HepG2 (cell line): ENCODE results near the gene SLC22A31. TPM values are rescaled to one million over a fixed set of nuclear protein-coding genes. Genes with fewer than 3 reads are reported as not detected.

Experiments
- ATAC-seq: fragments of 200-7000 bp; cut with Tn5 transposase; 3 replicates; pipeline ENCODE4 v1.9.1; 2020; ENCODE audit warnings: mild to moderate bottlenecking, moderate library complexity
- BruUV-seq: library from RNA; stranded (reverse); fragments of 400-500 nt; replicated peaks from 2 replicates; lab custom pipeline; 2021; lab: Mats Ljungman, UMichigan
- CTCF ChIA-PET: fragments of 300-600 bp; formaldehyde crosslinking; extraction: SDS; loops from one replicate; lab custom pipeline; 2021; ENCODE audit warnings: low total read pairs, inconsistent platforms, low intra/inter-chr PET ratio; lab: Yijun Ruan, JAX
- POLR2A ChIA-PET: fragments of 350-600 bp; sonication (Branson Sonifier 250); formaldehyde crosslinking; loops from one replicate; lab custom pipeline; 2020; ENCODE audit warnings: antibody characterized with exemption, inconsistent platforms; lab: Yijun Ruan, JAX
- DNase-seq: peaks from one replicate; pipeline ENCODE4 v3.0.0-alpha.2; 2015; ENCODE audit warnings: low spot score
- FAIRE-seq: peaks from 3 replicates; lab custom pipeline; 2011; peaks lifted over from hg19 to GRCh38; lab: Jason Lieb, UNC
- H2AFZ ChIP-seq: one replicate; pipeline ENCODE4 v1.6.1; 2011; ENCODE audit warnings: low read length, inconsistent platforms
- H3K27ac ChIP-seq: fragments of 300-600 bp; 3 replicates; pipeline ENCODE4 v1.8.0; 2011; ENCODE audit warnings: mixed run types, mild to moderate bottlenecking, mixed read lengths, low read length, inconsistent platforms; ENCODE audit not compliant: insufficient read depth; ENCODE audit errors: extremely low read length
- H3K27me3 ChIP-seq, 2 experiments: fragments of 200-600 bp in 1 of 2; 2 replicates in 1 of 2; 3 replicates in 1 of 2; pipeline versions ENCODE4 v1.6.0 to v1.8.0; 2011; ENCODE audit warnings: low read length in 2 of 2, mild to moderate bottlenecking in 2 of 2, moderate library complexity in 2 of 2, inconsistent platforms in 1 of 2; ENCODE audit not compliant: insufficient read depth in 2 of 2, control insufficient read depth in 1 of 2
- H3K36me3 ChIP-seq, 2 experiments: fragments of 200-600 bp in 1 of 2; replicated peaks in 1 of 2; 2 replicates in 1 of 2; 3 replicates in 1 of 2; pipeline versions ENCODE4 v1.5.1 to v1.8.0; 2011; ENCODE audit warnings: low read length in 2 of 2, inconsistent platforms in 1 of 2; ENCODE audit not compliant: insufficient read depth in 2 of 2, control insufficient read depth in 1 of 2
- H3K4me1 ChIP-seq: 2 replicates; pipeline ENCODE4 v1.5.1; 2012; ENCODE audit warnings: low read length, inconsistent platforms; ENCODE audit not compliant: insufficient read depth
- H3K4me2 ChIP-seq: 2 replicates; pipeline ENCODE4 v1.6.0; 2011; ENCODE audit warnings: low read depth, low read length, inconsistent platforms
- H3K4me3 ChIP-seq, 3 experiments: fragments of 200-600 bp in 1 of 3; sonication (generic), shearing (Covaris generic) in 1 of 3; replicated peaks in 1 of 3; 2 replicates each; pipeline ENCODE4 v1.5.1; 2011 to 2016; ENCODE audit warnings: low read length in 3 of 3, inconsistent platforms in 2 of 3, low read depth in 2 of 3, mild to moderate bottlenecking in 2 of 3, control low read depth in 1 of 3, mixed read lengths in 1 of 3; ENCODE audit not compliant: insufficient read depth in 1 of 3
- H3K79me2 ChIP-seq: one replicate; pipeline ENCODE4 v1.6.1; 2011; ENCODE audit warnings: low read length, inconsistent platforms; ENCODE audit not compliant: insufficient read depth
- H3K9ac ChIP-seq: 2 replicates; pipeline ENCODE4 v1.6.0; 2011; ENCODE audit warnings: mild to moderate bottlenecking, low read depth, low read length, inconsistent platforms; ENCODE audit not compliant: insufficient read depth
- H3K9me3 ChIP-seq: 2 replicates; pipeline ENCODE4 v1.5.1; 2012; ENCODE audit warnings: mild to moderate bottlenecking, low read length
- H4K20me1 ChIP-seq: 2 replicates; pipeline ENCODE4 v1.6.0; 2011; ENCODE audit warnings: inconsistent platforms, mild to moderate bottlenecking, low read length, moderate library complexity; ENCODE audit not compliant: insufficient read depth
- AGO2 ChIP-seq: fragments of 200-400 bp; formaldehyde crosslinking; optimal IDR thresholded peaks from 2 replicates; pipeline ENCODE3; 2017; ENCODE audit warnings: mild to moderate bottlenecking, low read depth, low read length, moderate library complexity
- HNRNPL ChIP-seq: fragments of 200-400 bp; formaldehyde crosslinking; IDR thresholded peaks from 2 replicates; pipeline ENCODE4 v1.6.1; 2017; ENCODE audit warnings: mild to moderate bottlenecking, low read depth, low read length
- NR2F2 ChIP-seq: IDR thresholded peaks from 2 replicates; pipeline ENCODE4 v1.6.1; 2012; ENCODE audit warnings: low read depth, inconsistent platforms, borderline replicate concordance
- SP1 ChIP-seq, 2 experiments: fragments of 450-650 bp in 1 of 2; sonication (generic) in 1 of 2; formaldehyde crosslinking in 1 of 2; IDR thresholded peaks; 2 replicates each; pipeline versions ENCODE4 v1.4.0 to v1.6.1; 2016 to 2020; ENCODE audit warnings: missing genetic modification reagents in 1 of 2
- ZC3H13 ChIP-seq: sonication (generic); formaldehyde crosslinking; IDR thresholded peaks from 2 replicates; pipeline ENCODE4 v1.8.1; 2023; ENCODE audit warnings: mild to moderate bottlenecking, missing genetic modification reagents, moderate library complexity
- ZNF18 ChIP-seq: sonication (generic); formaldehyde crosslinking; IDR thresholded peaks from 2 replicates; pipeline ENCODE4 v1.8.0; 2022; ENCODE audit warnings: mild to moderate bottlenecking, missing genetic modification reagents; ENCODE audit not compliant: insufficient replicate concordance
- ZNF232 ChIP-seq: sonication (generic); formaldehyde crosslinking; IDR thresholded peaks from 2 replicates; pipeline ENCODE4 v1.4.0; 2020; ENCODE audit warnings: missing genetic modification reagents, borderline replicate concordance
- ZNF766 ChIP-seq: sonication (generic); formaldehyde crosslinking; IDR thresholded peaks from 2 replicates; pipeline ENCODE4 v1.5.0; 2020; ENCODE audit warnings: missing genetic modification reagents, borderline replicate concordance
- WGBS: methylation state at CpG from one replicate; pipeline ENCODE4 v1.1.6; 2017; ENCODE audit warnings: low lambda C conversion rate; 5-methylcytosine and 5-hydroxymethylcytosine counted together
- in situ Hi-C: cut with HindIII; loops from 2 replicates; pipeline ENCODE4 v1.10.0; 2017; ENCODE audit warnings: low pct_unique_long_range_greater_than_20kb; ENCODE audit not compliant: extremely low pct_ligation_motif_present
- intact Hi-C: fragments of 100-400 bp; cut with micrococcal nuclease; formaldehyde crosslinking; loops from one replicate; pipeline ENCODE4 v1.10.0; 2022; ENCODE audit not compliant: unreplicated experiment
- polyA plus RNA-seq, 8 experiments: library from polyadenylated mRNA; depleted of rRNA in 3 of 8; stranded (reverse) in 7 of 8; unstranded in 1 of 8; fragments of >200 nt; fragmentation: Illumina TruSeq in 4 of 8; extraction: Trizol in 4 of 8; gene quantifications; 2 replicates each; pipeline versions ENCODE4 v1.2.1 to v1.2.3, GENCODE V29; 2011 to 2016; ENCODE audit warnings: low read depth in 4 of 8, missing spikeins in 1 of 8, mixed read lengths in 1 of 8; ENCODE audit not compliant: insufficient read depth in 1 of 8
- total RNA-seq, 5 experiments: library from RNA; depleted of rRNA; stranded (reverse); fragments of >200 nt; fragmentation: Illumina TruSeq; extraction: Trizol; gene quantifications; 2 replicates each; pipeline ENCODE4 v1.2.3, GENCODE V29; 2016; ENCODE audit warnings: low read depth in 1 of 5

Gene SLC22A31
- total and polyA plus RNA-seq, 2 of the 13 experiments (the other 11 are each of a cell fraction or from before 2014, with no cell fraction given), result 67.3 to 83.3 TPM

- in situ Hi-C loops, result no loop called here
Observed at GRCh38 chr16:89244754-89245153, 44.4 kb upstream of the SLC22A31 start.

More at GRCh38 chr16:89244754-89245153, 44.4 kb upstream of the SLC22A31 start:
- no peaks in the 10 kb centered on the region for H3K36me3 ChIP-seq
- no peak overlapping the region for H3K4me3 ChIP-seq
- H2AFZ ChIP-seq, result no peak overlapping the region
- no peaks in the 10 kb centered on the region; a peak in 1 of 5 replicates for H3K27me3 ChIP-seq
- intact Hi-C loops, result loop anchor here (5.0 kb wide), 1 partner anchor 263 kb away; the partner anchor contains the start of gene SPG7
- no TSS peak for BruUV-seq
- no peaks in the 10 kb centered on the region for H4K20me1 ChIP-seq
- no peaks in the 10 kb centered on the region for H3K9me3 ChIP-seq
- WGBS, result 62% methylated on average over 12 of the region's 12 CpGs
- no peak overlapping the region for H3K9ac ChIP-seq
- FAIRE-seq (no peak), ATAC-seq (no peak), DNase-seq (no peak)
- peaks cover 8% of the 10 kb centered on the region for H3K79me2 ChIP-seq
- H3K27ac ChIP-seq, result no peak overlapping the region
- ChIA-PET CTCF (no interaction called here), POLR2A (interaction anchor here (6.6 kb wide), 1 partner anchor 16 kb away, joined by 78 read pairs; no protein-coding TSS in a partner anchor)
- 0 out of 2 replicates have a peak, but pooled peaks have one; percentile 27 for TF ChIP-seq HNRNPL
- 0 out of 2 replicates have a peak, but pooled peaks have one; percentile 7 for TF ChIP-seq ZC3H13
- peak; percentile 29 for TF ChIP-seq ZNF18
- TF ChIP-seq SP1 (IDR thresholded peaks at IDR 0.05), result no peak
- no peak for TF ChIP-seq SP1 (CRISPR knock-in tag; IDR thresholded peaks at IDR 0.05)
- no peak for TF ChIP-seq ZNF766 (CRISPR knock-in tag)
- no peak for TF ChIP-seq NR2F2
- TF ChIP-seq AGO2, result peak; percentile 82
- no peak for TF ChIP-seq ZNF232
- peak overlapping the region; percentile 64 for H3K4me2 ChIP-seq
- H3K4me1 ChIP-seq, result peaks cover 57% of the 10 kb centered on the region
